ENCODE measurements around the gene TAF7L.

The TAF7L gene

GRCh38 chrX:101229170-101229569 is 62.0 kb downstream of the TAF7L start:
- Histone ChIP-seq H3K27ac (ENCODE audit: poor library complexity, severe bottlenecking) (no peak overlapping the region), H3K9me3 (ENCODE audit: severe bottlenecking) (no peaks in the 10 kb centered on the region), H3K4me1 (ENCODE audit: insufficient read depth, poor library complexity, severe bottlenecking) (no peaks in the 10 kb centered on the region), H3K4me3 (ENCODE audit: severe bottlenecking) (no peak overlapping the region), H3K27me3 (ENCODE audit: insufficient read depth, poor library complexity, severe bottlenecking) (no peaks in the 10 kb centered on the region), H3K36me3 (ENCODE audit: low read depth) (no peaks in the 10 kb centered on the region)
- no peak for TF ChIP-seq CTCF (IDR thresholded peaks at IDR 0.05; ENCODE audit: poor library complexity, severe bottlenecking)
- ATAC-seq (ENCODE audit: low read depth) (peak; percentile 25; the same call in 1 of the 3 replicates), DNase-seq (ENCODE audit: low spot score) (no peak)

- Histone ChIP-seq H3K4me3 (ENCODE audit: severe bottlenecking) (no peak overlapping the region), H3K9me3 (ENCODE audit: severe bottlenecking) (no peaks in the 10 kb centered on the region), H3K4me1 (ENCODE audit: insufficient read depth, poor library complexity, severe bottlenecking) (no peaks in the 10 kb centered on the region), H3K27ac (ENCODE audit: poor library complexity, severe bottlenecking) (no peak overlapping the region), H3K27me3 (ENCODE audit: insufficient read depth, poor library complexity, severe bottlenecking) (no peaks in the 10 kb centered on the region), H3K36me3 (ENCODE audit: low read depth) (no peaks in the 10 kb centered on the region)
- DNase-seq (ENCODE audit: low spot score) (no peak), ATAC-seq (ENCODE audit: low read depth) (no peak)
- no peak for TF ChIP-seq CTCF (IDR thresholded peaks at IDR 0.05; ENCODE audit: poor library complexity, severe bottlenecking)
These were observed 67.9 kb downstream of the TAF7L start for GRCh38 chrX:101223226-101223625.

- DNase-seq (ENCODE audit: low spot score) (no peak), ATAC-seq (ENCODE audit: low read depth) (no peak)
- H3K27me3 ChIP-seq (ENCODE audit: insufficient read depth, poor library complexity, severe bottlenecking), result no peaks in the 10 kb centered on the region
- no peaks in the 10 kb centered on the region for H3K36me3 ChIP-seq (ENCODE audit: low read depth)
- H3K27ac ChIP-seq (ENCODE audit: poor library complexity, severe bottlenecking), result no peak overlapping the region
- no peaks in the 10 kb centered on the region for H3K9me3 ChIP-seq (ENCODE audit: severe bottlenecking)
- TF ChIP-seq CTCF (IDR thresholded peaks at IDR 0.05; ENCODE audit: poor library complexity, severe bottlenecking), result no peak
- H3K4me3 ChIP-seq (ENCODE audit: severe bottlenecking), result no peak overlapping the region
- no peaks in the 10 kb centered on the region for H3K4me1 ChIP-seq (ENCODE audit: insufficient read depth, poor library complexity, severe bottlenecking)
These were observed 70.4 kb downstream of the TAF7L start for GRCh38 chrX:101220662-101221260.

- no peak for TF ChIP-seq CTCF (IDR thresholded peaks at IDR 0.05; ENCODE audit: poor library complexity, severe bottlenecking)
- no peak overlapping the region for H3K27ac ChIP-seq (ENCODE audit: poor library complexity, severe bottlenecking)
- H3K9me3 ChIP-seq (ENCODE audit: severe bottlenecking), result no peaks in the 10 kb centered on the region
- DNase-seq (ENCODE audit: low spot score) (no peak), ATAC-seq (ENCODE audit: low read depth) (no peak)
- H3K27me3 ChIP-seq (ENCODE audit: insufficient read depth, poor library complexity, severe bottlenecking), result no peaks in the 10 kb centered on the region
- no peaks in the 10 kb centered on the region for H3K4me1 ChIP-seq (ENCODE audit: insufficient read depth, poor library complexity, severe bottlenecking)
- no peak overlapping the region for H3K4me3 ChIP-seq (ENCODE audit: severe bottlenecking)
- no peaks in the 10 kb centered on the region for H3K36me3 ChIP-seq (ENCODE audit: low read depth)
These were observed 71.2 kb downstream of the TAF7L start for GRCh38 chrX:101219864-101220346.

- Histone ChIP-seq H3K36me3 (ENCODE audit: low read depth) (no peaks in the 10 kb centered on the region), H3K9me3 (ENCODE audit: severe bottlenecking) (no peaks in the 10 kb centered on the region), H3K4me3 (ENCODE audit: severe bottlenecking) (no peak within 1 kb of the TSS), H3K27me3 (ENCODE audit: insufficient read depth, poor library complexity, severe bottlenecking) (no peaks in the 10 kb centered on the region), H3K27ac (ENCODE audit: poor library complexity, severe bottlenecking) (no peak within 1 kb of the TSS), H3K4me1 (ENCODE audit: insufficient read depth, poor library complexity, severe bottlenecking) (no peaks in the 10 kb centered on the region)
- ATAC-seq (ENCODE audit: low read depth), result peak; percentile 53; the same call in 1 of the 3 replicates
- TF ChIP-seq CTCF (IDR thresholded peaks at IDR 0.05; ENCODE audit: poor library complexity, severe bottlenecking), result no peak
- no peak for DNase-seq (ENCODE audit: low spot score)
These were observed 71.8 kb downstream of the TAF7L start, which contains the start of gene DRP2 for GRCh38 chrX:101219116-101219863. Gene DRP2, plus strand, starts transcription at chrX:101219786. Its CDS starts 11,862 bp downstream, at chrX:101231648.

All from RWPE2 (cell line).